Central memory CD8-positive, alpha-beta T cell (primary cell): Measurements from ENCODE around the gene BASP1.
"Not testable (repeated sequence)": the region's sequence is repeated elsewhere in the genome, so short reads cannot be mapped to it uniquely, and the experiment has no call there.

ENCODE experiments used
- ATAC-seq: fragments of 150-1000 bp; cut with Tn5 transposase; replicated peaks from 2 replicates; pipeline ENCODE4 v1.10.0; 2022; ENCODE audit warnings: mild to moderate bottlenecking, moderate FRiP score, moderate number of reproducible peaks; ENCODE audit not compliant: poor library complexity, severe bottlenecking; ENCODE audit errors: extremely low read depth
- DNase-seq, 2 donors: peaks; one replicate each; pipeline ENCODE4 v3.0.0; 2021; ENCODE audit warnings: low spot score in 2 of 2
- H3K27ac Mint-ChIP-seq: one replicate; pipeline ENCODE4 v1.8.0; 2022; ENCODE audit warnings: low read depth, mild to moderate bottlenecking, moderate library complexity, mixed read lengths
- H3K27me3 Mint-ChIP-seq: one replicate; pipeline ENCODE4 v1.8.0; 2022; ENCODE audit warnings: mixed read lengths
- H3K36me3 Mint-ChIP-seq: one replicate; pipeline ENCODE4 v1.8.0; 2022; ENCODE audit warnings: mild to moderate bottlenecking, moderate library complexity, mixed read lengths; ENCODE audit not compliant: insufficient read depth
- H3K4me1 Mint-ChIP-seq: one replicate; pipeline ENCODE4 v1.8.0; 2022; ENCODE audit warnings: mixed read lengths
- H3K4me3 Mint-ChIP-seq: one replicate; pipeline ENCODE4 v1.8.0; 2022; ENCODE audit warnings: mild to moderate bottlenecking, moderate library complexity, mixed read lengths
- H3K9me3 Mint-ChIP-seq: one replicate; pipeline ENCODE4 v1.8.0; 2022; ENCODE audit warnings: mixed read lengths

BASP1 gene

DNA sequence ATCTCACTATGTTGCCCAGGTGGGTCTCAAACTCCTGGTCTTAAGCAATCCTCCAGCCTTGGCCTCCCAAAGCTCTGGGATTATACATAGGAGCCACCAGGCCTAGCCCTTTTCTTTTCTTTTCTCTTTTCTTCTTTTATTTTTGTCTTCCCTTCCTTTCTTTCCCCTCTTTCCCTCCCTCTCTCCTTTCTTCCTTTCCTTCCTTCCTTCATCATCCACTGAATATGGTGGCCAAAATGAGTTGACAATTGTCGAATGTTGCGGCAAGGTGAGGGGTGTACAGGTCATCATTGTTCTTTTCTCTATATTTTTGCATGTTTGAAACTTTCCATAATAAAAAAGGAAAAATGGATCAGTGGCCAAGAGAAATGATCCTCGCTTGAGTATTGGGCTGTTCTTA, 32.1 kb upstream of the BASP1 start:
- H3K27me3 Mint-ChIP-seq, result no peaks in the 10 kb centered on the region
- DNase-seq (no peak), ATAC-seq (no peak)
- H3K4me3 Mint-ChIP-seq, result no peak overlapping the region
- no peaks in the 10 kb centered on the region for H3K36me3 Mint-ChIP-seq
- no peak overlapping the region for H3K27ac Mint-ChIP-seq
- H3K4me1 Mint-ChIP-seq, result no peaks in the 10 kb centered on the region
- peaks cover 6% of the 10 kb centered on the region for H3K9me3 Mint-ChIP-seq

DNA sequence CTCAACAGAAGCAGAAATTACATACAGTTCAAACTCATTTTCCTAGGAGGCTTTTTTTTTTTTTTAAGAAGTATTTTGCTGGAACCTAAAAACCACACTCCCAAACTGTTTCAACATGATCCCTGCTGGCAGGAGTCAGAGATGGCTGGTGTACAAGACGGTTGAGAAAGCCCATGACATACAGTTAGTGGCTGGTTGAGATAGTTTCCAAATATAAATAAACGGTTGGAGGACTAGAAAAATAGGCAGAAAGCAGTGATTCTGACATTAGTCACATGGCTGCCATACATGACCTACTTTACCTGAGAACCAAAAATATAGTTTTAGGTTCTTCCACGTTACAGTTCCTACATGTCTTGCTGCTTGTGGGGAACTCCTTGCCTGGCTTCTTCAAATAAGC, 31.7 kb upstream of the BASP1 start:
- Mint-ChIP-seq H3K4me1 (no peaks in the 10 kb centered on the region), H3K9me3 (peaks cover 6% of the 10 kb centered on the region), H3K27ac (no peak overlapping the region), H3K4me3 (no peak overlapping the region), H3K36me3 (no peaks in the 10 kb centered on the region), H3K27me3 (no peaks in the 10 kb centered on the region)
- ATAC-seq (no peak), DNase-seq (no peak)

DNA sequence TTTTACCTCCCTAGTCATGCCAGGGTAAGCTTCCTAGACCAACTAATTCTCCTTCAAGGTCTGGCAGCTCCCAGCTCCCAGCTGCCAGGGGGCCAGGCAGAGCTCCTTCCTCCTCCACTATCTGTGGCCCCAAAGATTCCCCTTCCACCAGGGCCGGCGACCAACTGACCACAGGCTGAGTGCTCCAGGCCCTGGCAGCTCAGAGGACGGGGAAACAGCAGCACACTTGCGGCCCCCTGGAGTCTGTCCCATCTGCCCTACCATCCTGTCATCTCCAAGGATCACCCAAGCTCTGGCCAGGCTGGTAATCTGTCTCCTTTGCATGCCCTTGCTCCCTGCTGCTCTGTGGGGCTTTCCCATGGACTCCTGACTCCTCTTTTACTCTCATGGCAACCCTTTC, 31.2 kb upstream of the BASP1 start:
- ATAC-seq, result no peak
- H3K36me3 Mint-ChIP-seq, result no peaks in the 10 kb centered on the region
- H3K27me3 Mint-ChIP-seq, result no peaks in the 10 kb centered on the region
- H3K4me3 Mint-ChIP-seq, result no peak overlapping the region
- no peaks in the 10 kb centered on the region for H3K4me1 Mint-ChIP-seq
- no peak overlapping the region for H3K27ac Mint-ChIP-seq
- peaks cover 6% of the 10 kb centered on the region for H3K9me3 Mint-ChIP-seq
- no peak for DNase-seq

DNA sequence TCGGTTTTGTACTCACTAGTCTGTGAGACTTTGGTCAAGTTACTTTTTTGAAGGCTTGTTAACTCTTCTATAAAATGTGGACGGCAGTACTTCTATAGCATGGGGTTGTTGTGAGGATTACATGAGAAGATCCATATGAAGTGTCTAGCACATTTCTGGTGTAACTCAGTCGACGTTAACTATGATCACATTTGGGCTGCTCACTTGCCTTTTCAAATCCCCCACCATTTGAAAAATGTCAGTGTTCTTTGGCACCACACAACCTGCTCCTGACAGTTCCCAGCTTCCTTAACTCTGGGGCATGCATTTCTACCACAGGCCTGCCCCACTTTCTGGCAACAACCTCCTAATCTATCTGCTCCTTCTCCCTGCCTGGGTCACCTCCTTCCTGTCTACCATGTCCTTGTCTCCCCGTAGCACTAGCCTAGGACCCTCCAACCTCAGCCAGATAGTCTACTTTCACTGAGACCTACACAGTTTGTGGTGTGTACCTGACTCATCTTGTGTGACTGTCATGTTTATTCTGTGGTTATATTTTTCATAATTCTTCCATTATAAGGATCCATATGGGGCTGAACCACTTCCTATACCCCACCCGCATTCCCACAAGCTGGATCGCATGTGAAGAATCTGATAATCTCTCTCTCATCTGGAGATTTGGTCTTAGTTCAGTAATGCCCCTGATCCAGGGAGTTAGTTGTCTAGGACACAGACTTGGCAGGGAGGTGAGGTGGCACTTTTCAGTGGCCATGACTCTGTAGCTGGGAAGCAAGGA, 30.2 kb upstream of the BASP1 start:
- Mint-ChIP-seq H3K36me3 (no peaks in the 10 kb centered on the region), H3K4me1 (no peaks in the 10 kb centered on the region), H3K27me3 (no peaks in the 10 kb centered on the region), H3K27ac (no peak overlapping the region), H3K9me3 (peaks cover 6% of the 10 kb centered on the region), H3K4me3 (no peak overlapping the region)
- ATAC-seq, result no peak
- no peak for DNase-seq

DNA sequence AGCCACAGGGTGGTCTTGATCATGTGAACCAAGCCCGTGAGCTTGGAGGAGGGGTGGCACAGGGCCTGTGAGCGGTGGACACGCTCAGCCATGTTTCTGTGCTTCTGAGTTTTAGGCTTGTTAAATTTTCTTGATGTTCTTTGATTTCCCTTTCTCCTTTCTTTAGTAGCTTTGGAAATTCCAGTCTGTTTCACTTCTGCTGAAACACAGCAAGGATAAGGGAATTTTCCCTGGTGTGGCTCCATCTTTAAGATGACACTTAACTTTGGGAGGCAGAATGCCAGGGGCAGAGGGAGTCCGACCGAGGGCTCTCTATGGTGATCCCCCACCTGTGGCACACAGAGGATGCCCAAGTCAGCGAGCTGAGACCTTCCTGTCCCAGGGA, 29.7 kb upstream of the BASP1 start:
- no peaks in the 10 kb centered on the region for H3K4me1 Mint-ChIP-seq
- no peaks in the 10 kb centered on the region for H3K27me3 Mint-ChIP-seq
- DNase-seq, result no peak
- no peak overlapping the region for H3K4me3 Mint-ChIP-seq
- no peaks in the 10 kb centered on the region for H3K36me3 Mint-ChIP-seq
- H3K9me3 Mint-ChIP-seq, result peaks cover 6% of the 10 kb centered on the region
- no peak for ATAC-seq
- no peak overlapping the region for H3K27ac Mint-ChIP-seq

DNA sequence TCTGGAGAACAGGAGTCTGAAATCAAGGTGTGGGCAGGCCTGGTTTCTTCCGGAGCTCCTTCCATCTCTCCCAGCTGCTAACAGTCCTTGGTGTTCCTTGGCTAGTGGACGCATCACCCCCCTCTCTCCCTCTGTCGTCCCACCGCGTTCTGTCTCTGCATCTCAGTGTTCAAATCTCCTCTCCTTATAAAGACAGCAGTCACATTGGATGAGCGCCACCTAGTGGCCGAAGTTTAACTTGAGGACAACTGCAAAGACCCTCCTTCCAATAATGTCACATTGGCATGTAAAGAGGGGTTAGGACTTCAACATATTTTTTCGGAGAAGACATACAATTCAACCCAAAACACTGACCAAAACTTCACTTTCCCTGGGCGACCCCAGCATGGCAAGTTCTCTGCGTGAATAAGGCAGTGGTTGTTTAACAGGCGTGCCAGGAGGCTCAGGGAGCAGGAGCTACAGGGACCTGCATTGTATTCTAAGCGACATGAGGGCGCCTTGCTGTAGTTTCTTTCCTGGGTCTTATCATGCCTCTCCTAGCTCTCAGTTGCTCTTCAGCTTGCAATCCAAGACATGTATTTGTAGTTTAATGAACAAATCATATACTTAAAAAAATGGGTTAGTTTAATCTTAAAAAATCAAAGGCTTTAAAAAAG, 27.9 kb upstream of the BASP1 start:
- Mint-ChIP-seq H3K4me1 (no peaks in the 10 kb centered on the region), H3K9me3 (peaks cover 13% of the 10 kb centered on the region), H3K4me3 (no peak overlapping the region)

DNA sequence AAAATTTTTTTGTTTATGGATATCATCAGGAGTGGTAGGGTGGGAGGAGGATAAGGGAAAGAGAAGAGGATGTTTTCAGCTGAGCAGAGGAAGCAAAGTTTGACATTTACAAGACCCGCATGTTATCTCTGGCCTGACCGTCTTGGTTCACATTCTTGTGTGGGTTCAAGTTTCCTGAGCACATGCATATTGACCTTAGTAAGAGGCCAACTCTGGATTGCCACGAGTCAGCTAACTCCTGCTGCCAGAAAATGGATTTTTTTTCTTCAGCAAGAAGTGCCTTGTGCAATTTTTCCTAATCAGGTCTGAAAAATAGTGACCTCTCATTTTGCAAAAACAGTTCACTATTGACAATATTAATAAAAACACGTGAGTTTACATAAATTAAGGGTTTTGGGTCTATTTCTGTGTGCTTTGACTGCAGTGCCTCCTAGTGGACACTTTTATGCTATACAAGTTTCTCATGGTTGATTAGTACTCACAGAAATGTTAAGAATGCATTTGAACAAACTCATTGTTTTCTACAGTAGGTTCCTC, 27.1 kb upstream of the BASP1 start:
- Mint-ChIP-seq H3K27me3 (no peaks in the 10 kb centered on the region), H3K27ac (no peak overlapping the region), H3K36me3 (no peaks in the 10 kb centered on the region), H3K9me3 (peaks cover 13% of the 10 kb centered on the region), H3K4me1 (no peaks in the 10 kb centered on the region), H3K4me3 (no peak overlapping the region)
- ATAC-seq, result no peak
- no peak for DNase-seq

More for the DNA sequence above, 27.9 kb upstream of the BASP1 start:
- no peak overlapping the region for H3K27ac Mint-ChIP-seq
- H3K36me3 Mint-ChIP-seq, result no peaks in the 10 kb centered on the region
- DNase-seq, result no peak
- ATAC-seq, result no peak
- no peaks in the 10 kb centered on the region for H3K27me3 Mint-ChIP-seq

DNA sequence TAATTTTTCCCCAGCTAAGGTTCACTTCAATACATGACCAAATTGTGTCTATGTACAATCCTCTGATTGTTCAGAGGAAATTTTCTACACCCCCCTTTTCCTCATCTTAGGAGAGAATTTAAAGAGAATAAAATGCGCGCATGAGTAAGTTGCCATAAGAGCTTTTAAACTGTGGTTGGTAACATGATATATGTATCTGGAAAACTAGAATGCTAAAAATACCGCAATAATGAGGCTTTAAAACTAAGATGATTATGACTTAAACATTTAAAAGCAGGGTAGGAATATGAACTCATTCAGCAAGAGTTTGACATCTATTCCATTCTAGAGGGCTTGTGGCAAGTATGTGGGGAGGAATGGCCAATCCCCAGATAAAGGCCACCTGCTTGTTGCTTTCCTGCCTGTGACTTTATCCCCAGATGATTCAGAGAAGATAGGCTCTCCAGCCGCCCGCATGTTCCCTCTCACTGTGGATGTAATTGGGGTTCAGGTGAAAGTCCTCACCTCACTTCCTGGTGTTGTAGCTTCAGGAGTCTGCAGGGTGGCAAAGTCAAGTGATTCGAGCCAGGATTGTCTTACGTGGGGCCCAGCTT, 26.5 kb upstream of the BASP1 start:
- H3K27me3 Mint-ChIP-seq, result no peaks in the 10 kb centered on the region
- no peak for DNase-seq
- ATAC-seq, result no peak
- H3K36me3 Mint-ChIP-seq, result no peaks in the 10 kb centered on the region
- H3K27ac Mint-ChIP-seq, result no peak overlapping the region
- H3K9me3 Mint-ChIP-seq, result peaks cover 13% of the 10 kb centered on the region
- no peaks in the 10 kb centered on the region for H3K4me1 Mint-ChIP-seq
- no peak overlapping the region for H3K4me3 Mint-ChIP-seq

DNA sequence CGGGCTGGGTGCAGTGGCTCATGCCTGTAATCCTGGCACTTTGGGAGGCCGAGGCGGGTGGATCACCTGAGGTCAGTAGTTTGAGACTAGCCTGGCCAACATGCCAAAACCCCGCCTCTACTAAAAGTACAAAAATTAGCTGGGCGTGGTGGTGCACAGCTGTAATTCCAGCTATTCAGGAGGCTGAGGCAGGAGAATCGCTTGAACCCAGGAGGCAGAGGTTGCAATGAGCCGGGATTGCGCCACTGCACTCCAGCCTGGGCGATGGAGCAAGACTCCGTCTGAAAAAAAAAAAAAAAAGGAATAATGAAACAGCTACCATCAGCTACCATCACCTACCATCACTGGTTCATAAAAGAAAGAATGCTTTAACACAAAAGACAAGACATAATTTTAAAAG, 25.9 kb upstream of the BASP1 start:
- H3K4me1 Mint-ChIP-seq, DNase-seq, H3K27me3 Mint-ChIP-seq, H3K36me3 Mint-ChIP-seq, H3K4me3 Mint-ChIP-seq, ATAC-seq, H3K27ac Mint-ChIP-seq: not testable (repeated sequence)
- peaks cover 10% of the 10 kb centered on the region for H3K9me3 Mint-ChIP-seq

DNA sequence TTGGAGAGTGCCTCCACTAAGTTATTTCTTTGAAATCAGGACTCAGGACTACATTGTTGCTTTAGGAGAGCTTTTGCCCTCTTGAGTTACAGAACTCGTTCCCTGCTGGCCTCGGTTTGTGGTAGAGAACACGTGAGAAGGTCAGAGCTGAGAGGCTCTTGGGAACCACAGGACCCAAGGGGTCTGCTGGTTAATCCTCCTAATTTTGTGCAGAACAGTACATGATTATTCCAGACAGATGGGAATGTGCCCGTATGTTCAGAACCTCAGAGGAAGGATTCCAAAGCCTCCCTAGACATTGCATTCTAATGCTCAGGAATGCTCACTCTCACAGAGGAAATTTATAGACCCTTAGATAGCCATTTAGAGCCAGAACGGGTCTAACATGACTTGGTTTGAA, 25.2 kb upstream of the BASP1 start:
- ATAC-seq (no peak), DNase-seq (no peak)
- Mint-ChIP-seq H3K9me3 (peaks cover 6% of the 10 kb centered on the region), H3K27me3 (no peaks in the 10 kb centered on the region), H3K36me3 (no peaks in the 10 kb centered on the region), H3K4me1 (no peaks in the 10 kb centered on the region), H3K4me3 (no peak overlapping the region), H3K27ac (no peak overlapping the region)

DNA sequence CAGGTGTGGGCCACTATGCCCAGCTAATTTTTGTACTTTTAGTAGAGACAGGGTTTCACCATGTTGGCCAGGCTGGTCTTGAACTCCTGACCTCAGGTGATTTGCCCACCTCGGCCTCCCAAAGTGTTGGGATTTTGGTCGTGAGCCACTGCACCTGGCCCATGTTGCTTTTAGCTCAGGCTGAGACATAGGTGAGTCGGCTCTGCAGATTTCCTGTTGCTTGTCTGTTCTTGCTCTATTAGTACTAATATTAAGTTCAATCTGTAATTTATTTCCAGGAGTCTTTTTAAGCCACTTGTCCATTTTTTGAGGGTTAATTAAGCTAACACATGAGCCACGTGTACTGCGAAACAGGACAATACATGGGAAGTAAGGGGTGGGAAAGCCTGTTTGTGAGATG, 21.4 kb upstream of the BASP1 start:
- H3K27me3 Mint-ChIP-seq, result no peaks in the 10 kb centered on the region
- H3K4me3 Mint-ChIP-seq, result no peak overlapping the region
- no peak for ATAC-seq

DNA sequence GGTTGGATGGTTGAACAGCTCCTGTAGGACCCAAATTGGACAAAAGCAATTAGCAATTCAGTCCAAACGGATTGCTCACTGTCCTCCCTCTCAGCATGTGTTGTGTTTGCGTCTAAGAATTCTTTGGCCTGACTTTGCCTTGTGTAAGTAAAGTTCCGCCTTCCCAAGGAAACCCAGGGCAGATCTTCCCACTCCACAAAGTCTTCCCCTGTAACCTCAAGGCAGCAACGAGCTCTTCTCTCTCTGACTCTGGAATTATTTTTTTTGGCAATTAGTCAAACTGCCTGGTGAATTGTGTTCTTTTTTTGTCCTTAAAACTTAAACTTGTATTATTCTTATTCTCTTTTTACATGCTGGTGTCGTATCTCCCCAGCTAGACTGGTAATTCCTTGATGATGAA, 20.7 kb upstream of the BASP1 start:
- H3K36me3 Mint-ChIP-seq, result no peaks in the 10 kb centered on the region
- DNase-seq (no peak), ATAC-seq (no peak)
- H3K27me3 Mint-ChIP-seq, result no peaks in the 10 kb centered on the region
- no peak overlapping the region for H3K4me3 Mint-ChIP-seq
- H3K9me3 Mint-ChIP-seq, result peaks cover 13% of the 10 kb centered on the region
- H3K4me1 Mint-ChIP-seq, result no peaks in the 10 kb centered on the region
- H3K27ac Mint-ChIP-seq, result no peak overlapping the region

More for the DNA sequence above, 21.4 kb upstream of the BASP1 start:
- Mint-ChIP-seq H3K36me3 (no peaks in the 10 kb centered on the region), H3K4me1 (no peaks in the 10 kb centered on the region), H3K9me3 (peaks cover 13% of the 10 kb centered on the region), H3K27ac (no peak overlapping the region)
- no peak for DNase-seq
